SKM-1 treated with dmso at 0.1 percent for 144 hours (cell line): Measurements from ENCODE around the gene ACOT9.
"Not testable (repeated sequence)": the region's sequence is repeated elsewhere in the genome, so short reads cannot be mapped to it uniquely, and the experiment has no call there.

ENCODE experiments used
- DNase-seq: peaks from one replicate; lab custom pipeline; 2025; ENCODE audit not compliant: unreplicated experiment; lab: John Stamatoyannopoulos, UW

The ACOT9 gene

DNA sequence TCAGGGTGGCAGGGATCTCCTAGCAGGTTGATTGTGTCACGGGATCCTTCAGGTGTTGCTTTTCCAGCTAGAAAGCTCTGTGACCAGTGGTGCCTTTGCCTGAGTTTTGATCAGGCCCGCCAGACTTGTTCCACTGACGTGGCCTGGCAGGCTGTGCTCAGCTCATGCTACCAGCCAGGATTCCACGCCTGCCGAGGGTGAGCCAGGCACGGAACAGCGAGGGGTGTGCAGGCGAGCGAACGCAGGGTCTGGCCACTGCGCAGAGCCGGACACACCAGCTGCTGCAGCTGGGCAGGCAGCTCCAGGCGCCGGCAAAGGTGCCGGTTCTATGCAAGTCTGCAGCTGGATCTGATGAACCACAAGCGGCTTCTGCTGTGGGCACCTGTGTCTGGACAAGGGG lies 22.8 kb upstream of the ACOT9 start:
- DNase-seq = no peak

DNA sequence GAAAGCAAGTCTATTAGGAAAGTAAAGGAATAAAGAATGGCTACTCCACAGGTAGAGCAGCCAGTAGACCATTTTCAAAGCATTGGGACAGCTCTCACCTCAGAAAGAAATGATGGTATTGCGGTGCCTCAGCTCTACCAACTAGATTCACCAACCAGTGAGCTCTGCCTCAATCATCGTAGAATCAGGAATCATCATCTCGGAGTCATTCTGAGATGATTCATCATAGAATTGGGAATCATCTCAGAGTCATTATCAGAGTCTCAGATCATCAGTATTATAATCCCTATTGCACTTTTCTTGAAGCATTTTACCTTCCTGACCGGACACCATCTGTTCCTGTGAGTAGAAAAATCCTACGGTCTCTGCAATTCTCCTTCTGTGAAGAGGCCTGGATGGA lies 22.4 kb upstream of the ACOT9 start:
- DNase-seq = no peak

DNA sequence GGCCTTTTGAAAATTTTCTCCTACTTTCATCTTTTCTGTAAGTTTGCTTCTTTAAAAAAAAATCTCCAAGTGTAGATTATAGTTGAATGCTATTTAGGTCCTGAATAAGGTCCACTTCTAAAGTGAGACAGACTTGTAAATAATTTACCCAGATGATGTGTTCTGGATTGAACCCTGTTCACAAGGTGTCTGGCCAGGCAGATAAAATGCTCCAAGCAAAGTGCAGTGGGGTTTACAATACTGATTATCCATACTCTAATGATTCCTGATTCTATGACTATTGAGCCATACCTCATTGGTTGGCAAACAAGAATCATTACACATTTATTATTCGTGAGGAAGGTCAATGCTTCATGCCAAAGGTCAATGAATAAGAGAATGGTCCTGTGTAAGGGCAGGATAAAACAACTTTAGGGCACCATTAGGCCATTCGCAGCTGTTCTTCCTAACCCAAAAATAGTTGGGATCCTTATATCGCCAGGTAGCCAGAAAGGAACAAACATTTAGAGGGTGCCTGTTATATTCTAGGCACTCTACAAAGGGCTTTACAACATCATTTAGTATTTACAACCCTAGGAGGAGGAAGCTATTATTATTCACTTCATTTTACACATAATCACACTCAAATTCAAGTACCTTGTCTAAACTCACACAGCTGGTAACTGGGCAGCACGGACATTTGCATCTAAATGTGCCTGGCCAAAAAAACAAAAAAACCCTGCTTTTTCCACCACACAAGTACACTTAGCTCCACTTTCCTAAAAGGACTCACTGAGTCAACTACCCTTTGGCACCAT lies 21.3 kb upstream of the ACOT9 start:
- DNase-seq = no peak

DNA sequence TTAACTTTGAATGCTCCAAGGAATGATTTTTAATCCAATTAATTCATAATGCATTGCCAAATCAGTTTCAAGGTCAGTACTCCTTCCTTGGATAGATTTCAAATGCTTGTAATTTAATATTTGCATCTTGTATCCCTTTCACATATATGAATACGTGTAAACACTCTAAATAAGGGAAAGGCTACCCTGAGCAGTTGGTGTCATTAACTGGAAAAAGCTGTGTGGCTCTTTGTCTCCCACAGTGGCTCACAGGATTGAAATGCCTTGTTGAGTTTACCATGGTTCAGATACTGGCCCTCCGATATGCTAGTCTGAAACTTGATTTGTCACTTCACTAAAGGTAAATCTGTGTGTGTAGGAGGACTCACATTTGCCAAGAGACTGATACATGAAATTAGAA lies 16.7 kb upstream of the ACOT9 start:
- no peak for DNase-seq

DNA sequence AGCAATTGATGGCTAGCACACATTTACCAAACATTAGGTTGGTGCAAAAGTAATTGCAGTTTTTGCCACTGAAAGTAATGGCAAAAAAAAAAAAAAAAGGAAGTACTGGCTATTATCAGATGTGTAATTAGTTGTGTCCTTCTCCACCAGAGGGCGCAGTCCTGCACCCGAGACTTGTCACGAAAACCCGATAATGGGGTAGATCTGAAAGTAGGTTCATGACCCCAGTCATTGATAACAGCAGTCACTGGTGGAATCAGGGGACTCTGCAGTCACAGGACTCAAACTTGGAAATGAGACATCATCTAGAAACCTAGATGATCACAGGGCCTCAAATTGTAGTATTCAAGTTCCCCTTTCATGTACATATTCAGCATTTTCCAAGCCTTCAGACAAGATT lies 13.1 kb upstream of the ACOT9 start:
- DNase-seq = peak; percentile 56

DNA sequence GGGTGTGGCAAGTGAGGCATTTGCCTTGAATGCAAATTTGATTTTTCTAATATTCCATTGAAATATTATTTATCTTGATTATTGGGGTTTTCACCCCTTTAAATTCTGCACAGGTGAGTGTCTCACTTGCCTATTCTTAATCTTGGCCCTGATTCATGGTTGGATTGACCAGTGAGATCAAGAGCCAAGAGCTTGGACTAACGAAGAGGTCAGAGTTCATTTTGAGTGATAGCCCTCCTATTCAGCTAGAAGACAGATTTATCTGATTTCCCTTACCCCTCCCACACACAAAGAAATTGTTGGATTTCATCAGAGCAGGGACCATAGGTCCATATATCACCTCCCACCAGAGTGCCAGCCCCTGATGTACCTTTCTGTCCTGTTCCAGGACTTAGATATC lies 11.6 kb upstream of the ACOT9 start:
- DNase-seq = no peak

DNA sequence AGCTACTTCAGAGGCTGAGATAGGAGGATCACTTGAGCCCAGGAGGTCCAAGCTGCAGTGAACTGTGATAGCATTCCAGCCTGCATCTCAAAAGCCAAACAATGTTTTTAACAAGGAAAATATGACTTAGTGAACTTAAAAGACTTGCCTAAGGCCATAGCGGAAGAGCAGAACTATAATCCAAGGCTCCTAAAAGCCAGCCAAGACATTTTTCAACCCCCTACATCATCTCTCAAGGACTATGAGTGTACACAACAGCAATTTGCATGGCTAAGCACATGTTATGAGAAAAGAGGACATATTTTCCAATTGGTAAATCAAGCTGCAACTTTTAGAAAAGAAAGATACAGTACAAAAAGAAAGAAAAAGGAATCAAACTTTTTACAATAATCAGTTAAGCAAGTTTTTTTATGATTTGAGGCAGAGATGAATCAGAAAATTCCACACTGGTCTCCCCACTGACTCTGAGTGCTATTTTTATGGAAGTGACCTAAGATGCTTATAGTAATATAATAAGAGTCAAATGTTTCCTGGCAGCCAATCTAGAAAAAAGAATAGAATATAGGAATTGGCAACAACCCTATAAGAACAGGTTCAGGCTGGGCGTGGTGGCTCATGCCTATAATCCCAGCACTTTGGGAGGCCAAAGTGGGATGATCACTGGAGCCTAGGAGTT lies 9.8 kb upstream of the ACOT9 start:
- DNase-seq = no peak

DNA sequence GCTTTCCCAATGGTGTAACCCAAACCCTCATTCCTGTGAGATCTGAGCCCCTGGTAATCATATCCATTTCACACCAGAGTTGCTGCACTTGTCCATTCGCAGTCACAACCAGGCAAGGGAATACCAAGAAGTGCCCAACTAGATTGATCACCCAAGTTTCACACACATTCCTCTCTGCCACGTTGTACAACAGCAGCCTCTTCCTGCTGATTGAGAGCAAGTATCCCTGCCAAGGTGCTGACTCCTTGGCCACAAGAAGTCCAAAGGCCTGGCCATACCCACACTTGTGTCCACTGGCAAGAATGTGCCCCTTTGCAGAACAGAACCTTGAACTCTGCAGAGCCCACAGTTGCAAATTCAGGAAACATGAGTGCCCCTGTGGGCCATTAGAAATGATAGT lies 6.5 kb upstream of the ACOT9 start:
- no peak for DNase-seq

DNA sequence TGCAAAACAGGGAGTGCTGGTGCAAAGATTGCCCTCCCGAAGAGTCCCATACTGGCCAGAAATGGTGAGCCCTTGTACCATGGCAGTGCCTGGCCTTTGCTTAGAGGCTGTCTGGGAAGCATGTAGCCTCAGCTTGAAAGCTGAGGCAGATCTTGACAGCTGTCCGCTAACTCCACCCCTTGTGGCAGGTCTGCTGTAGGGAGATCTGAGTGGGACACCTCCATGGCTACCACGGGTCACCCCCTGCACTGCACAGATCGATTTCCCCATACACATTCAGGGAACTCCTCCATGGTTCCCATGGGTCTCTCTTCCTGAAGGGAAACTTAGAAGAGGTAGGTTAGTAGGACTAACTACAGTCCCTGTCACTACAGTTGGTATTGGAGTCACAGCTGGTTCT lies 6.1 kb upstream of the ACOT9 start:
- no peak for DNase-seq

DNA sequence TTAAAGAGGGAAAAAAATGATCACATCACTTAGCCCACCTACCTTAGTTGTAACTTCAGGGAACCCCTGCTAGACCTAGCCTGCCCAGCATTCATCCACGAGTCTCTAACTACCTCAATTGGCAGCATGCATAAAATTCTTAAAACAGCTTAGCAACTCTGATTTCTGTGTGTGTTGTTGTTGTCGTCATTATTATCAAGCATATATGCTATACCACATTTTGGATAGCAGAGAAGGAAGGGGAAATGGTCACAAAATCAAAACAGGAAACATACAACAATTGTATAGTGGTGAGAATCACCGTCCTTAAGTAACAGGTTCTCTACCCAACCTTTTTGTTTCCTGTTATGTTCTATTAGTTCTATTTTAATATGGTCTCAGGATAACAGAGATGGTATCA lies 2.7 kb upstream of the ACOT9 start:
- no peak for DNase-seq

DNA sequence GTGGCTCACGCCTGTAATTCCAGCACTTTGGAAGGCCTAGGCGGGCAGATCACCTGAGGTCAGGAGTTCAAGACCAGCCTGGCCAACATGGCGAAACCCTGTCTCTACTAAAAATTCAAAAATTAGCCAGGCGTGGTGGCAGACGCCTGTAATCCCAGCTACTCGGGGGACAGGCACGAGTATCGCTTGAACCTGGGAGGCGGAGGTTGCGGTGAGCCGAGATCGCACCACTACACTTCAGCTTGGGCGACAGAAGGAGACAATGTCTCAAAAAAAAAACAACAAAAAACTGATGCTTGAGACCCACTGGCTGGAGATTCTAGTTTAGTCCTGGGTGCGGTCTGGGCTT lies 521 bp upstream of the ACOT9 start:
- DNase-seq = not testable (repeated sequence)

DNA sequence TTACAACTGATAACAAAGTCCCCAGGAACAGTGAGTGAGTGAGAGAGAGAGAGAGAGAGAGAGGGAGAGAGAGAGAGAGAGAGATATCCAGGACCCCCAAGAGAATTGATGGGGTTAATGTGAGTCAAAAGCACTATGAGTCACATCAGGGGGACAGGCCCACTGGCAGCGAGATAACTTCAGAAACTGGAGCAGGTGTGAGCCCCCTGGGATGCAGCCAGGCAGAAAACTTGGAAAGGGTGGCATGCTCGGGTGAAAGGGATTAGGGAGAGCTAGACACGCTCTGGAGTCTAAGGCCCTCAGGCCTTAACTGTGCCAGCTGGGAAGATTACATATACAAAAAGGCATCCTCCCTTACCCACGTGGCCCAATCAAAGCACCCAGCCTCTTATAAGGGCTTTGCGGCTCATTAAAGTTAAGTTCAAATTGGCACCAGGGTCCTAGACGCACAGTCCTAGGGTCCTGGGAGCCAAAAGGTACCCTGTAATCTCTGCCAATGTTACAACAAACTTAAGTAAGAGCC lies 841 bp downstream of the ACOT9 start:
- no peak for DNase-seq

DNA sequence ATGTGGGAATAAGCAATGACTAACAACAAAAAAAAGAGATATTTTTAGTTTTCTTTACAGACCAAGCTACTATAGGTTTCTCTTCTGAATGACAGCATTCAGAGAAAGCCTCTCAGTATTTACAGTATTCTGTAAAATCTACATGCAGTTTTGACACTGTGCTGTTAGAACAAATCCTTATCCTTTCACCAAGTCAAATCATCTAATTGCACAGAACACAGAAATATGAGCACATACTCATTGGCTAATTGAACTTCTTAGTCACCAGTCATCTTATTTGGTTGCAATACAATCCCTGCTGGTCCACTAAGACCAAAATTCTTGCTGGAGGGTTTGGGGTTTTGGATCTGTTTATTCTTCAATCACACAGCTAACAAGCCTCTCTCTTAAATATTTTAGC lies 5.7 kb downstream of the ACOT9 start:
- no peak for DNase-seq

DNA sequence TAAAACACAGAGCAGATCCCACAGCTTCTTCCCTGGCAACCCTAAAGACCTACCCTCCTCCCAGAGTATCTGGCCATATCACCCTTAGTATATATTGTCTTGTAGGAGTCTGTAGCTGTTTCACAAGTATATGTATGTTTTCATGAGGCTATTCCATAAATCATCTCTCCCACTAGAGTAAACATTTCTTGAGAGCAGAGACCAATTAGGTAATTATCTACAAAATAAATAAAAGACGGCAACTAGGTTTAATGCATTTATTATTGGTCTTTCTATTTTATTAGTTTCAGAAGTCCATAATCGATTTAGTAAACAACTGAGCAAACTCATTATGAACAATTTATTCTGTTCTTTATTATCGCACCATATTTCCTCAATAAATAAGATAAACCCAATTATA lies 7.0 kb downstream of the ACOT9 start:
- DNase-seq = no peak

DNA sequence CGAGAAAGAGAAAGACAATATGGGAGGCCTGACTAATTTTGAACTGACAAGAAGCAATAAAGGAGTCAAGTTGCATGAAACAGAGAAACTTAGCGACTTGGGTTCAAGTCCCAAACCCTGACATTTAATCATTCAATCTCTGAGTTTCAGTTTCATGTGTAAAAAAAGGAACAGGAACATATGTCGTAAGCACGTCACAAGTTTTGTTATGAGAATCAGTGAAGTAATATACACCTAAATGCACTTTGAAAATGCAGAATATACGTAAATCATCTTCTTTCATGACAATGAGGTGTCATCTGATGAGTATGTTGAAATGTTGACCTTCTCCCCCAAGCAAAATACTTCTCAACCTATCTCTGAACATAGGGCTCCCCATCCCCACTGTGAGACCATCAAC lies 10.4 kb downstream of the ACOT9 start:
- DNase-seq = no peak

DNA sequence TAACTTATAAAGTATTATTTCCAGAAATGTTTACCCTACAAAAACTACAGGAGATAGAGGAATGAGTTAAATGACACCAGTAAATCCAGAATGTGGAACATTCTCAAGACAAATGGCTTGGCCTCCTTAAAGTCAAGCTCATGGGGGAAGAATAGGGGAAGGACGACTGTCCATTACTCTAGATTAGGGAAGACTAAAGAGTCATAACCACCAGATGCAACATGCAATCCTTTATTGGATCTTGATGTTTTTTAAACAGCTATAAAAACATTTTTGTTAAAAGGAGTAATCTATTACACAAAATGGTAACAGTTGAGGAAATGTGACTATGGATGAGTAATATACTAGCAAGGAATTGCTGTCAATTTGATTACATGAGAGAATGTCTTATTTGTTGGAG lies 11.1 kb downstream of the ACOT9 start:
- DNase-seq = no peak

DNA sequence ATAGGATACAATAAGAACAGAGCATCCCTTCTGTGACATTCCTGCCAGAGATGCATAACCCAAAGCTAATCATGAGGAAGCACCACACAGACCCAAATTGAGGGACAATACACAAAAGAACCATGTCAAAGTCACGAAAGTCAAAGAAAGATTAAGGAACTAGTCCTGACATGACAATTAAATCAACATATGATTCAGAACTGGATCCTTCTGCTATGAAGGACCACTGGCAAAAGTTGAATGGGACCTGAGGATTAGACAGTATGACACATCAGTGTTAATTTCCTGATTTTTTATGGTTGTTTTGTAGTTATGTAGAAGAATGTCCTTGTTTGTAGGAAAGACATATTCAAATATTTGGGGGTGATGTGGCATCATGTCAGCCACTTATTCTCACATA lies 13.9 kb downstream of the ACOT9 start:
- no peak for DNase-seq

DNA sequence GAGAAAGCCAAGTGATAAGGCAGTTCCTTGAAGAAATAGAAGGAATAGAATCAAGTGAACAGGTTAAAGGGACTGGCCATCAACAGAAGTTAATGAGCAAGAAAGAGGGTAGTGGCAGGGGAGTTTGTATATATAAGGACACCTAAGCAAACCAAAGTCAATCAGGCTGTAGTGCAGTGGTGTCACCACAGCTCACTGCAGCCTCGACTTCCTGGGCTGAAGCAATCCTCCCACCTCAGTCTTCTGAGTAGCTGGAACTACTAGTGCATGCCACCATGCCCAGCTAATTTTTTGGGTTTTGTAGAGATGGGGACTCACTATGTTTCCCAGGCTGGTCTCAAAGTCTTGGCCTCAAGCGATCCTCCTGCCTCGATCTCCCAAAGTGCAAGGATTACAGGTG lies 15.9 kb downstream of the ACOT9 start:
- no peak for DNase-seq

DNA sequence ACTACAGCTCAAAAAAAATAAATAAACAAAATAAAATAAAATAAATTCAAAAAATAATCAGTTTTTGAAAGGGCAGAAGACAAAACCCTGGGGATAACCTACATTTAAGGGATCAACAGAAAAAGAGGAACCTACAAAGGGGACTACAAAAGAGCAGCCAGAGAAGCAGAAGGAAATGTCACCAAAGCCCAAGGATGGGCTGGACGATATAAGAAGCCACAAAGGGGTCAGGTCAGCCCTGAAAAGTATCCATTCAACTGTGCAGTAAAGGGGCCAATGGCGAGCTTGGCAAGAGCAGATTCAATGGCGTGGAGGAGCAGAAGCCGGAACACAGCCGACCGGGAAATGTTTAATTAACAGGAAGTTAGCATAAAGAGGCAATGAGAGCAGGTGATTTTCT lies 16.9 kb downstream of the ACOT9 start:
- DNase-seq = peak; percentile 70

DNA sequence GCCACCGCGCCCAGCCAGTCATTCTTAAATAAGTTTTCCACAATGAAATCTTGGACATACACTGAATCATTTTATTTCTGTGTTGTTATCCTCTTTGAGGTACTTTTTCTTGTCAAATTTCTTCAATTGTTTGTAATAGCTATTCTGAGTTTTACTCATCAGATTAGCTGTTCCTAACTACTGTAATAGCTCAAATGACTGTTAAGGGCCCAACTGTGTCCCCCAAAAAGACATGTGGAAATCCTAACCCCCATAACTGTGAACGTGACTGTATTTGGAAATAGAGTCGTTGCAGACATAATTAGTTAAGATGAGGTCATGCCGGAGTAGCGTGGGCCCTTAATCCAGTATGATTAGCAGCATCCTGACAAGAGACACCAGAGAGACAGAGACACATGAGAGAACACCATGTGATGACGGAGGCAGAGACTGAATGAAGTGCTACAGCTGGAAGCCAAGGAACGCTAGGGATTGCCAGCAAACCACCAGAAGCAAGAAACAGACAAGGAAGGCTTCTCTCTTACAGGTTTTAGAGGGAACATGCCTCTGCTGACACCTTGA lies 22.9 kb downstream of the ACOT9 start:
- no peak for DNase-seq

DNA sequence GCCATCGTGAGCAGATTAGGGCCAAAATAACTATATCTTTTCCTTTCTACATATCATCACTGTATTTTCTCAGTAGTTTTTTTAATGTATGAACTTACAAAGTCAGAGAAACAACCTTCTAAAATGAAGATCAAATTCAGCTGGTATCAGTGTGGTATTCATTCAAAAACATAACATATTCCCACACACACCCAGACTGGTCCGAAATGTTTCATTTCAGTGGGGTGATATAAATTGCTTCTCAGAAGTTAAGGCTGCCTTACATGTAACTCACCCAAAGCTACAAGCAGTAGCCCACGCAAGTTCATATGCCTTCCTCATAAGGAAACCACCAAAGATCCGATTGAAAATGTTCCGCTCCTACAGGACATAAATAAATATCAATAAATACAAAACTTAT lies 37.8 kb downstream of the ACOT9 start:
- no peak for DNase-seq

DNA sequence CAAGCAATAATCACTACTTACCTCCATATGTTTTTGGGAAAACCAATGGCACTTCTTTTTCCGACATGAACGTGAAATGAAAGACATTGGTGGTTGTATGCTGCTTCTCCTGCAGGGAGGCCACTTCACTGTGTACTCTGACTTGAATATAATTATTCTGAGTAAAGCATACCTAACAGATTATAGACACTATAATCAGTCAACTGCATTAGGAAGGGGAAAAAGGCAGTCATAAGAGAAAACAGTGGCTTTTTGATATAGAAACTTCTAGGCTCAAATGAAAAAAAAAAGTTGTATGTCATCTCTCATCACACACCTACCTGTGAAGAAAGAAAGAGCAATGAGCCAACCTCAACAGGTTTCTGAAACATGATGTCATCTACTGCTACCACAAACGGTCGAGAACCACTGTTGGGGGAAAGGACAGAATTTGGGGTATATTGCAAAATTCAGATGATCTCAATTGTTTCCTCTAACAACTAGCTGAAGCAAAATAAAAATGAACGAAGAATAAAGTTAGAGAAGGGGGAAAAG lies 38.3 kb downstream of the ACOT9 start:
- DNase-seq = no peak
